Neural crest cell (in vitro differentiated cells): ENCODE data around the gene PRKCZ. TPM values are rescaled to one million over a fixed set of nuclear protein-coding genes. Genes with fewer than 3 reads are reported as not detected.

Experiments
- DNase-seq: peaks from one replicate; pipeline ENCODE4 v3.0.0; 2021; ENCODE audit warnings: low read depth, mixed read lengths, low spot score
- H3K27ac Mint-ChIP-seq: one replicate; pipeline ENCODE4 v1.8.0; 2021; ENCODE audit warnings: mild to moderate bottlenecking, mixed read lengths; ENCODE audit not compliant: unreplicated experiment
- H3K27me3 Mint-ChIP-seq: 2 replicates; pipeline ENCODE4 v1.8.0; 2021; ENCODE audit warnings: low read depth, mild to moderate bottlenecking, mixed read lengths
- H3K36me3 Mint-ChIP-seq: 2 replicates; pipeline ENCODE4 v1.8.0; 2021; ENCODE audit warnings: low read depth, mild to moderate bottlenecking, mixed read lengths
- H3K4me1 Mint-ChIP-seq: 2 replicates; pipeline ENCODE4 v1.8.0; 2021; ENCODE audit warnings: mixed read lengths
- H3K4me3 Mint-ChIP-seq: one replicate; pipeline ENCODE4 v1.8.0; 2021; ENCODE audit warnings: mild to moderate bottlenecking, mixed read lengths
- H3K9me3 Mint-ChIP-seq: 2 replicates; pipeline ENCODE4 v1.8.0; 2021; ENCODE audit warnings: mixed read lengths
- total RNA-seq: library from RNA; stranded (reverse); gene quantifications from 2 replicates; pipeline ENCODE4 v1.2.1, GENCODE V29; 2021
- TF ChIP-seq, protein P1 (sequence below): fragments of 200-600 bp; sonication (generic); conservative IDR thresholded peaks from 2 replicates; pipeline ENCODE4 v1.5.0; 2021; ENCODE audit warnings: antibody characterized with exemption, mild to moderate bottlenecking

Gene PRKCZ
- total RNA-seq, 1 donor from 2014 or later: 8.6 TPM

DNA sequence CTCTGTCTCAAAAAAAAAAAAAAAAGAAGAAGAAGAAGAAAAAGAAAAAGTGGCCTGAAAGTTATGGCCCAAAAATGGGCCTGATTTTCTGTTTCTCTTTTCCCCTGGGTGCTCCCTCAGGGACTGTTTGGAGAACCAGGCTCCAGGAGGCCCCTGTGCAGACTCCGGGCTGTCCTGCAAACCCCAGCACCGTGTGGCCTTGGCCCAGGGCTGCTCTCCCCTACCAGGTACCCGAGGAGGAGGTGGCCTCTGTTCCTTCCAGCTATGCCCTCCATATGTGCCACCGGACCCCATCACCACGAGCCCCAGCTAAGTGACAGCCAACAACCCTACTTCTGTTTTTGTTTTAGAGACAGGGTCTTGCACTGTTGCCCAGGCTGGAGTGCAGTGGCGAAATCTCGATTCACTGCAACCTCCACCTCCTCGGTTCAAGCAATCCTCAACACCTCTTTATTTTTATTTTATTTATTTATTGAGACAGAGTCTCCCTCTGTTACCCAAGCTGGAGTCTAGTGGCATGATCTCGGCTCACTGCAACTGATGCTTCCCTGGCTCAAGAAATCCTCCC is 151.9 kb downstream of the PRKCZ start:
- TF ChIP-seq, protein P1, sequence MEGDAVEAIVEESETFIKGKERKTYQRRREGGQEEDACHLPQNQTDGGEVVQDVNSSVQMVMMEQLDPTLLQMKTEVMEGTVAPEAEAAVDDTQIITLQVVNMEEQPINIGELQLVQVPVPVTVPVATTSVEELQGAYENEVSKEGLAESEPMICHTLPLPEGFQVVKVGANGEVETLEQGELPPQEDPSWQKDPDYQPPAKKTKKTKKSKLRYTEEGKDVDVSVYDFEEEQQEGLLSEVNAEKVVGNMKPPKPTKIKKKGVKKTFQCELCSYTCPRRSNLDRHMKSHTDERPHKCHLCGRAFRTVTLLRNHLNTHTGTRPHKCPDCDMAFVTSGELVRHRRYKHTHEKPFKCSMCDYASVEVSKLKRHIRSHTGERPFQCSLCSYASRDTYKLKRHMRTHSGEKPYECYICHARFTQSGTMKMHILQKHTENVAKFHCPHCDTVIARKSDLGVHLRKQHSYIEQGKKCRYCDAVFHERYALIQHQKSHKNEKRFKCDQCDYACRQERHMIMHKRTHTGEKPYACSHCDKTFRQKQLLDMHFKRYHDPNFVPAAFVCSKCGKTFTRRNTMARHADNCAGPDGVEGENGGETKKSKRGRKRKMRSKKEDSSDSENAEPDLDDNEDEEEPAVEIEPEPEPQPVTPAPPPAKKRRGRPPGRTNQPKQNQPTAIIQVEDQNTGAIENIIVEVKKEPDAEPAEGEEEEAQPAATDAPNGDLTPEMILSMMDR: no peak
- Mint-ChIP-seq H3K9me3 (no peaks in the 10 kb centered on the region), H3K36me3 (no peaks in the 10 kb centered on the region), H3K27ac (no peak overlapping the region), H3K4me1 (peaks cover 17% of the 10 kb centered on the region), H3K4me3 (no peak overlapping the region), H3K27me3 (no peaks in the 10 kb centered on the region)
- DNase-seq: no peak

DNA sequence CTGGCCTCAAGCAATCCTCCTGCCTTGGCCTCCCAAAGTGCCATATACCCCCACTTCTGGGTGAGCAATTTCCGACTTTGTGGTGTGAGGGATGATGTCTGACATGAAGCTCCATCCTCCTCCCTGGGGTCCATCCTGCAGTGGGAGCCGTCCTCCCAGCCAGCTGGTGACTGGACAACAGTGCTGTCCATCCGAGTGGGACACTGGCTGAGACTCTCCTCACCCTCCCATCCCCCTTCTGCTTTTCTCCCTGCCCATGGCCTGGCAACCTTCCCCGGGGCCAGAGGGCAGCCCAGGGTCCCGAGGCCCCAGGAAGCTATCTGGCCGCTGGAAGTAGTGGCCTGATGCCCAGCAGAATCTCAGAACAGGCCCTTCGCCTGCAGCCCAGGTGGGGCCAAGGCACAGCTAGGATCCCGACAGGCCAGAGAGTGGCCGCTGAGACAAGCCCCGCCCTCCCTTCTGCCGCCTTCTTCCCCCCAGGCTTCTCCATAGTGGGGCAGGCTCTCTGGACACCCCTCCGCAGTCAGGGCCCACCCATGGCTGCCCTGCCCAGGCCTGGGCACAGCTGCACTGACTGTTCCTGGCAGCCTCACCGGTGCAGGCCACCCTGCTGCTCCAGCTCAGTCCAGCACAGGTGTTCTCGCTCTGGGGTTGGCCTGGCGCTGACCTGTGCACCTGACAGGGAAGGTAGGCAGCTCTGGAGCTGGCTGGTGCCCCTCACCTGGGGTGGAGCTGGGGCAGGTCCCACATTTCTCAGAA is 152.8 kb downstream of the PRKCZ start:
- DNase-seq: no peak
- Mint-ChIP-seq H3K36me3 (no peaks in the 10 kb centered on the region), H3K27ac (no peak overlapping the region), H3K4me3 (no peak overlapping the region), H3K9me3 (no peaks in the 10 kb centered on the region), H3K4me1 (peaks cover 20% of the 10 kb centered on the region), H3K27me3 (no peaks in the 10 kb centered on the region)
- TF ChIP-seq, protein P1: no peak

DNA sequence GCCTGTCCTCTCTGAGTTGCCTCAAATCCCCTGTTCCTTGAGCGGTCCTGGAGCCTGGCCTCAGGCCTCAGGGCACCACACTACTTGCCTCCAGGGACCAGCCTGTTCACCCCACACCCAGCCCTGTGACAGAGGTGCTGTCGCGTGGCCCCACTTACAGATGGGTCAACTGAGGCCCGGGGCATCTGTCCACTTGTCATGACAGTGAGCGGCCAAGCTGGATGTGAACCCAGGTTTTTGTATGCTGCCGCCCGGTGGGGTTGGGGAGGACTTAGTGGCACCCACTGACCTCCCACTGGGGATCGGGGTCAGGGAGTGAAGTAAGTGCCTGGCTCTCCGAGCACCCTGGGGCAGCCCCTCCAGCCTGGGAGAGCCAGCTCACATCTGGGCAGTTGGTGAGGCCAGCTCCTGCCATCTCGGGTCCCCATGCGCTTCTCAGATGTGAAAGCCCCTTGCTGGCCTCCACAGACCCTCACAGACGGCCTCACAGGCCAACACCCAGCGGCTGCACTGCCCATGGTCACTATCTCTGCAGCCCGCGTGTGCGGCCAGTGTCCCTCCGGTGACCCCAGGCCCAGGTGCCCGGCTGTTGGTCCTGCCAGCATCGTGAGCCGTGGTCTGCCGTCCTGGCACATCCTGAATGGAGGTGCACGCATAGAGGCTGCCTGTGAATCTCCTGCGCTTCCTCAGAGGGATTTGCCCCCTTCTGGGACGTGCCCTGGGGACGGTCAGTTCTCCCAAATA is 153.6 kb downstream of the PRKCZ start:
- Mint-ChIP-seq H3K4me1 (peaks cover 20% of the 10 kb centered on the region), H3K27ac (no peak overlapping the region), H3K9me3 (no peaks in the 10 kb centered on the region), H3K4me3 (peak overlapping the region; percentile 72), H3K27me3 (no peaks in the 10 kb centered on the region), H3K36me3 (no peaks in the 10 kb centered on the region)
- no peak for DNase-seq
- TF ChIP-seq, protein P1: no peak

DNA sequence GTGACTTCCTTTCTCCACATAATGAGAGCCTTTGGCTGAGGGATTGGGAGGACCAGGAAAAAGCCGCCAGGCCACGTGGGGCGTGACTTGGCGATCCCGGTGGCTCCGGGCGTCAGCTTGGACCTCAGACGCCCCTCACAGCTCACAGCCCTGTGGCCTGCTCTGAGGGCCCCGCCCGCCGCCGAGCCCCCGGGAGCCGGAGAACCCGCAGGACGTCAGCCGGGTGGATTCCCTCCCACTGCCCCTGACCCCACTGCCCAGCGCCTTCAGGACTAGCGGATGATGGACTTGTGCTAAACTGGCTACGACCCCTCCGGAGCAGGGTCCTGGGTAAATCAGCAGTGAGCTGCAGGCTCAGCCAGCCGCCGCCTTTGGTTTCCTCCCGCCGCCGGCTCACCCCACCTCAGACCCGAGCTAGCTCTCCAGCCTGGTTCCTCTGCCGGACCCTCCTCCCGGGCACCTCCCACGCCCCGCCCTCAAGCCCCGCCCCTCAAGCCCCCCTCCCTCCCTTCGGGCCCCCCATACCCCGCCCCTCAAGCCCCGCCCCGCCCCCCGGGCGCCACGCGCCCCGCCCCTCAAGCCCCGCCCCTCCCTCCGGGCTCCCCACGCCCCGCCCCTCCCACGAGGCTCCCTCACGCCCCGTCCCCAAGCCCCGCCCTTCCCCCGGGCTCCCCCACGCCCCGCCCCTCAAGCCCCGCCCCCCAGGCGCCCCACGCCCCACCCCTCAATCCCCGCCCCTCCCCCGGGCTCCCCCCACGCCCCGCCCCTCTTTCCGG is 154.4 kb downstream of the PRKCZ start:
- peak overlapping the region; percentile 72 for H3K4me3 Mint-ChIP-seq
- TF ChIP-seq, protein P1: no peak
- H3K27ac Mint-ChIP-seq: no peak overlapping the region
- H3K9me3 Mint-ChIP-seq: no peaks in the 10 kb centered on the region
- H3K27me3 Mint-ChIP-seq: no peaks in the 10 kb centered on the region
- DNase-seq: peak; percentile 68
- peaks cover 18% of the 10 kb centered on the region for H3K4me1 Mint-ChIP-seq
- no peaks in the 10 kb centered on the region for H3K36me3 Mint-ChIP-seq

DNA sequence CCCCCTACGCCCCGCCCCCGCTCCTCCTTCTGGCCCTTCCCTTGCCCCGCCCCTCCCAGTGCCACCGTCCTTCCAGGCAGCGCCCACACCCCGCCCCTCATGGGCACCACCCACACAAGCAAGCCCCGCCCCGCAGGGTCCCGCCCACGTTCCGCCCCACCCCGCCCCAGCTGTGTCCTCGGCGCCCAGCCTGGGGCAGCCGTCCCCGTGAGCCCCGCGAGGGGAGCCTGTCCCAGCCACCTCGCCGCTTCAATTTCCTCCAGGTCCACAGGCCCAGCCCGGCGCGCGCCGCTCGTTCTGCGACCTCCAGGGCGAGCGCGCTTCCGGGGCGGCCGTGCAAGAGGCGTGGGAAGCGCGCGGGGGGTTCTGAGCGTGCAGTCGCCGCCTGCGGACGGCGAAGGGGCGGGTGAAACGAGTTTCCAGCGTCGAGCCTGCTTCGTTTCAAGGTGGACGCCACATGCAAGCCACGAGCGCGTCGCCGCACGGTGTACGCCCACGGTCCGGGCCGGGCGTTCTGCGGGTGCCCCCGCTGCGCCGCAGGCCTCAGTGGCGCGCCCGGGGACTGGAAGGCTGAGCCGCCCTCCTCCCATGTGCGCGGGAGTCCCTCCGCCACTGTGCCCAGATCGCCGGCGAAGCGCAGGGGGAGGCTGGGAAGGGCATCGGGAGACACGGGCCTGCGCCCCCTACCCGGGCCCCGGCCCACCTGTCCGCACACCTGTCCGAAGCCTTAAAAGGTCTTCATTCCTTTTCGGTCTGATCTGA is 155.2 kb downstream of the PRKCZ start:
- DNase-seq: peak; percentile 95
- no peak overlapping the region for H3K4me3 Mint-ChIP-seq

More for the DNA sequence above, 155.2 kb downstream of the PRKCZ start:
- Mint-ChIP-seq H3K27me3 (no peaks in the 10 kb centered on the region), H3K36me3 (no peaks in the 10 kb centered on the region), H3K9me3 (no peaks in the 10 kb centered on the region), H3K4me1 (peaks cover 16% of the 10 kb centered on the region), H3K27ac (no peak overlapping the region)
- TF ChIP-seq, protein P1: no peak
